Activated naive CD8-positive, alpha-beta T cell treated with anti-CD3 and anti-CD28 coated beads for 36 hours (primary cell): ENCODE data around the gene TP53I11. TPM values are rescaled to one million over a fixed set of nuclear protein-coding genes. Genes with fewer than 3 reads are reported as not detected.

ENCODE experiments used
- DNase-seq: peaks from one replicate; pipeline ENCODE4 v3.0.0; 2021
- H3K27ac Mint-ChIP-seq: one replicate; pipeline ENCODE4 v1.8.0; 2022; ENCODE audit warnings: mild to moderate bottlenecking, moderate library complexity, mixed read lengths
- H3K27me3 Mint-ChIP-seq: one replicate; pipeline ENCODE4 v1.8.0; 2022; ENCODE audit warnings: mild to moderate bottlenecking, mixed read lengths
- H3K36me3 Mint-ChIP-seq: one replicate; pipeline ENCODE4 v1.8.0; 2021; ENCODE audit warnings: mild to moderate bottlenecking, mixed read lengths
- H3K4me1 Mint-ChIP-seq: one replicate; pipeline ENCODE4 v1.8.0; 2021; ENCODE audit warnings: mixed read lengths
- H3K4me3 Mint-ChIP-seq: one replicate; pipeline ENCODE4 v1.8.0; 2022; ENCODE audit warnings: mild to moderate bottlenecking, moderate library complexity, mixed read lengths
- H3K9me3 Mint-ChIP-seq: one replicate; pipeline ENCODE4 v1.8.0; 2022; ENCODE audit warnings: mixed read lengths
- total RNA-seq, 2 experiments: library from RNA; stranded (reverse); gene quantifications; one replicate each; pipeline ENCODE4 v1.2.3, GENCODE V29; 2021

Gene TP53I11
- total RNA-seq, 2 experiments from 2014 or later, result 12.5 to 14.0 TPM

DNA sequence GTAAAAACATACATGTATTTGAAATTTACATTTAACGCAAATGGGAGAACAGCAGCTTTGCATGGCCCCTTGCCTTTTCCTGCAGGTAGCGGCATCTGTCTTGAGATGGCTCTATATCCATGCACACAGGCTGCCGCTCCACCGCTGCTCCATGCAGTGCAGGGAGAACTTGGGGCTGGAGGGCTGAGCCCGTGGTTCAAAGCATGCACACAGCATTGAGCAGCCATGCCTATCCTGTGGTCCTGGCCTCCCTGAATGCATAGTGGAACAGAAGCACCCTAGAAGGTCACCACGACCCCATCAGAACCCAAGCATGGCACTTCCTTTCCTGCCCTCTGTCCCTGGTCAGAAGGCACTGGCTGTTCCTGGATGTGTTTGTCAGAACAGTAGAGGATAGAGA is 35.0 kb upstream of the TP53I11 start:
- Mint-ChIP-seq H3K4me3 (no peak overlapping the region), H3K27ac (no peak overlapping the region), H3K36me3 (no peaks in the 10 kb centered on the region), H3K27me3 (no peaks in the 10 kb centered on the region), H3K9me3 (no peaks in the 10 kb centered on the region), H3K4me1 (peaks cover 3% of the 10 kb centered on the region)
- no peak for DNase-seq

DNA sequence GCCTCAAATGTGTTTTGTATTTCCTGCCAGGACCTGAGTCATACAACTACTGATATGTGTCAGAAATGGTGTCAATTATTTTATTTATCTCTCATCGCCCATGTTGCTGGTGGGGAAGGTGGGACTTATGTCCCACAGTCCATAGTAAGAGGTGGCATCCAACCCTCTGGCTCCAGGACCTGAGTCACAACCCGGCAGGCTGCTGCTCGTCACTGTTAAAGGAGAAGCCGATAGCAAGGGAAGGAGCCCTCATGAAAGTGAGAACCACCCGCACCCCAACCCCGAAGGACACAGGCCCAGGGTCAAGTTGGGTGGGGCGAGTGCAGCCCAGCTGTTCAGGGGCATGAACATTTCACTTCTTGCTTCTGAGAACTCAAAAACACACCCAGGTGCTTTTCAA is 33.1 kb upstream of the TP53I11 start:
- Mint-ChIP-seq H3K27ac (no peak overlapping the region), H3K36me3 (no peaks in the 10 kb centered on the region), H3K27me3 (no peaks in the 10 kb centered on the region), H3K4me3 (no peak overlapping the region), H3K9me3 (no peaks in the 10 kb centered on the region), H3K4me1 (peaks cover 7% of the 10 kb centered on the region)
- DNase-seq, result no peak

DNA sequence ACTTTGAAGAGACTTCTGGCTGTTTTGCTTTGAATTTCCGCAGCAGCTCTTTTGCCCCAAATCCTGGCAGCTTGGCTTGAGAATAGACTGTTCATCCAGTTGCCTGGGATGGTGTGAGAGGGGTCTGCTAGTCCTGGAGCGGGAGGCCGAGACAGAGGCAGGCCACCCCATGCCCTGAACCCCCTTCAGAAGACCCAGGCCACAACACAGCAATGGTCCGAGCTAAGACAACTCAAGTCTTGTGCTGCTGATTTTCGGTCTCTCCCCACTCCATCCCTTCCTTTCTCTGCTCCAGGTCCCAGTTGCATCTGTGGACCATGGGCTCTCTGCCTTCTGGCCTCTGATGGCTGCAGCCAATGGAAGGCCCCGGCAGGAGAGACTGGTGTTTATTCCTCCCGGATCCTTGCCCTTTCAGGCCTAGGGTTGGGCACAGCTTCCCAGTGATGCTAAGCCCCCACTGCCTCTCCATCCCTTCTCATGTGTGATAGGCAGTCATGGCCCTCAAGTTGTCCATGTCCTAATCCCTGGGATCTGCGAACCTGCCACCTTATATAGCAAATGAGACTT is 31.9 kb upstream of the TP53I11 start:
- Mint-ChIP-seq H3K9me3 (no peaks in the 10 kb centered on the region), H3K4me3 (no peak overlapping the region), H3K27ac (no peak overlapping the region), H3K36me3 (no peaks in the 10 kb centered on the region), H3K4me1 (peaks cover 9% of the 10 kb centered on the region), H3K27me3 (no peaks in the 10 kb centered on the region)
- no peak for DNase-seq

DNA sequence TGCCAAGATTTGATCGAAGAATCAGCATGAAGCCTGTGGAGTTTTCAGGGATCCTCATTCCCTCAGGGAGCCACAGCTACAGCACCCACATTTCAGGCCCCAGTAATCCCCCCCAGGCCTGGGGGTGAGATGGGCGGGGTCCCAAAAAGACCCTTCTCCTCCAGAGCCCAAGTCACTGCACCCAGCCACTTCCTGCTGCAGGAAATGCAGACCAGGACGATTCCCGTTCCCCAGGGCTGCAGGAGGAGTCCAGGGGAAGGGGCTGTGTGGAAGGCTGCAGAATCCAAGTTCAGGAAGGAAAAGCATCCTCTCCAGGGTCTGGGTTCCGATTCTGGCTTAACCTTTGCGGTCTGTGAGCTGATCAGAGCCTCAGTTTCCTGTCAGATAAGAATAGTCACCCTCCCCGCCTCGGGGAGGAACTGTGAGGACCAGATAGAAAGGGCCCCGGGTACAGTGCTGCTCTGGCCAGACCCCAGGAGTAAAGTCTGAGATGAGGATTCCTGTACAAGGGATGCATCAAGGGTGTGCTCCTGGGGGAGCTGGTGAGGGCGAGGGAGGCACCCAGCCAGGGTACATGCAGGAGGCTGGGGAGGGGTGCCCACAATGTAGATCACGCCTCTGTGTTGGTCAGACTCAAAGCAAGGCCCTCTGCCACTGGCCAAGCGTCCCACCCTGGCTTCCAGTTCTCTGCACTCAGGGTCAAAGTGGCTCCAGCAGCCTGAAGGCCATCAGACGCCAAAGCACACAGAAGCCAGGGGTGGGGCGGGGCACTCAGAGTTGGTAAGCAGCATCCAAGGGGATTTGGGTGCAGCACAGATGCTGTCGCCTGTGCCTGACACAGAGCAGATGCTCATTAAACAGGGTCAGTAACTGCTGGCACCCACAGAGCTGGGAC is 30.1 kb upstream of the TP53I11 start:
- Mint-ChIP-seq H3K9me3 (no peaks in the 10 kb centered on the region), H3K27ac (no peak overlapping the region), H3K27me3 (no peaks in the 10 kb centered on the region), H3K36me3 (no peaks in the 10 kb centered on the region), H3K4me3 (no peak overlapping the region), H3K4me1 (peaks cover 8% of the 10 kb centered on the region)
- no peak for DNase-seq

DNA sequence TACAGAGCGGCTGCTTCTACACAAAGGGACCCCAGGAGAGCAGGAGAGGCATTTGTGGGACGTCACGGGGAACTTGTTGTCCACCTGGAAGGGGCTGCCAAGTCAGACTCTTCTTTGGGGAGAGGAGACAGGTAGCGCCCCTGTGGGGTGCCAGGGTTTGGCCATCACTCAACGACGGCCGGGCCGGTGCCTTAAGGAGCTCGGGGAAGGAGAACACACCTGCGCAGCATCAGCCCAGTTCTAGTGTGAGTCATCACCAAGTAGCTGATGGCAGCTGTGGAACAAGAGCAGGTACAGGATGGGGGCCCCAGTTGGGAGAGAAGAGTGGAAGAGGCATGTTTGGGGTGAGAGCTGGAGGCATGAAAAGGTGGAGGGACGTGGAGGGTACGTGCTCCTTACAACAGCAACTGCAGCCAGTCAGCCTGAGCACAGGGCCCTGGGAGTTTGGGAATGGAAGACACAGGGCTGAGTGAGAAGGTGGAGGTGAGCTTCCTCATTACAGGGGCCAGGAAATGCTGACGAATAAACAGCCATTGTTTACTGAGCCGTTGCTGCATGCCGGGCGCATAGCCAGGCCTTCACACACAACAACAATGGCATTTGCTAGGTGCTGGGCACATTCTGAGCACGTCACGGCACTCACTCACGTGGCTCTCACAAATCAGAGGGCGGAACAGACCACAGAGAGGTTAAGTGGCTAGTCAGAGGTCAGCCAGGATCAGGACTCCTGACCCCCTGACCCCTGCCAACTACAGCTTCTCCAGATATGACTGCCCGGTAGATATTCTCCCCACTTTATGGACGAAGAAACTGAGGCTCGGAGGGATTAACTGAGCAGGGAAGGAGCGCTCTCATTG is 29.1 kb upstream of the TP53I11 start:
- Mint-ChIP-seq H3K9me3 (no peaks in the 10 kb centered on the region), H3K27me3 (no peaks in the 10 kb centered on the region), H3K4me3 (no peak overlapping the region), H3K36me3 (no peaks in the 10 kb centered on the region), H3K4me1 (peaks cover 8% of the 10 kb centered on the region), H3K27ac (no peak overlapping the region)
- no peak for DNase-seq

DNA sequence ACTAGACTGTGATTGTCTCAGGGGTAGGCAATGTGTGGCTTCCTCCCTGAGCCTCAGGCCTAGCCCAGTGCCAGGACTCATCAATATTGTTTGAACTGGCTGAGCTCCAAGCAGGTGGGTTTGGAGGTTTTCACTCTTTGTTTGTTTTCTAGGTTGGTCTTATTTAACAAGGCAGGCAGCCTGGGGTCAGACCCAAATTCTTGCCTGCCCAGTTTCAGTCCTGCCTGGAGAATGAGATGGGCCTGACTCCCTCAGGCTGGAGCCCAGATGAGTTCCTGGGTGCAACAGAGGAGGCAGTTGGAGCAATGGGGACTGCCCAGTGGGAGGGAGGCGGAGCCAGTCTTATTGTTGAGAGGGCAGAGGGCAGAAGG is 28.3 kb upstream of the TP53I11 start:
- H3K27me3 Mint-ChIP-seq, result no peaks in the 10 kb centered on the region
- DNase-seq, result no peak
- no peak overlapping the region for H3K27ac Mint-ChIP-seq
- no peak overlapping the region for H3K4me3 Mint-ChIP-seq
- peaks cover 8% of the 10 kb centered on the region for H3K4me1 Mint-ChIP-seq
- H3K36me3 Mint-ChIP-seq, result no peaks in the 10 kb centered on the region
- no peaks in the 10 kb centered on the region for H3K9me3 Mint-ChIP-seq

DNA sequence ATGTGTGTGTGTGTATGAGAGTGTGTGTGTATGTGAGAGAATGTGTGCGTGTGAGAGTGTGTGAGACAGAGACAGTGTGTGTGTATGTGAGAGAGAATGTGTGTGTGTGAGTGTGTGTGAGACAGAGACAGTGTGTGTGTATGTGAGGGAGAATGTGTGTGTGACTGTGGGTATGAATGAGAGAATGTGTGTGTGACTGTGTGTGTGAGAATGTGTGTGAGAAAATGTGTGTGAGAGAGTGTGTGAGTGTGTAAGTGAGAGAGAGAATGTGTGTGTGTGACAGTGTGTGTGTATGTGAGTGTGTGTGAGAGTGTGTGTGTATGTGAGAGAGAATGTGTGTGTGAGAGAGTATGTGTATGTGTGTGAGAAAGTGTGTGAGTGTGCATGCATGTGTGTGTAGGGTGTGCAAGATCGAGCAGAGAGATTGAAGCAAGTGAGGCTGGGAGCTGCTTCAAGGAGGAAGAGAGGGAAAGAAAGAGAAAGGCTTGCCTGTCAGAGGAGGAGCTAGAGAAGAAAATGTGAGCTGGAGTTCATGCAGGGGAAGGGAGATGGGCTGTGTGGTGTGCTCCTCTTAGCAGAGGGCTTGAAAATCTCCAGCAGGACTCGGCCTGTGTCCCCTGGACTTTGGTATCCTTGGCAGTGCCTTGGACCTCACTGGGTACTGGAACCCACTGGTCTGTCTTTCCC is 27.7 kb upstream of the TP53I11 start:
- peaks cover 8% of the 10 kb centered on the region for H3K4me1 Mint-ChIP-seq
- H3K9me3 Mint-ChIP-seq, result no peaks in the 10 kb centered on the region
- H3K36me3 Mint-ChIP-seq, result no peaks in the 10 kb centered on the region
- H3K27me3 Mint-ChIP-seq, result no peaks in the 10 kb centered on the region
- H3K27ac Mint-ChIP-seq, result no peak overlapping the region
- no peak for DNase-seq
- H3K4me3 Mint-ChIP-seq, result no peak overlapping the region

DNA sequence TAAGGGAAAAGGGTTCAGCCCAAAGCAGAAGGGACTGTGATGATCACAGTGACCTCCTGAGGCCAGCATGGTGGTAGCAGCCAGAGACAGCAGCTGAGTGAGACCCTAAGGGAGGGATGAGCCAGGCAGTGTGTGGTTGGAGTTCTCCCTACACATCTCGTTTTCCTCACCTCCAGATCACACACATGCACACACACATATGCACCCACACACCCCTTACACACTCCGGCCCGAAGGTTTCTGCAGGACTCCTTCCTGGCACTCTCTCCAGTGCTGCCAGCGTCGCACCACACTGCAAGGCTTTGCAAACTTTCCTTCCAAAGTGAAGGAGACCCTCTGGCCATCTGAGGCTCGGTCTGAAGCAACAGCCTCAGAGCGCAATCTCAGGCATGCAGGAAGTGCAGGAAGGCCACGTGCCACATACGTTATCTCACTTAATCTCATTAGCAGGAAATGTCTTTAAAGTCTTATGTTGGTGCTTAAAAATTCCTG is 26.9 kb upstream of the TP53I11 start:
- no peak overlapping the region for H3K27ac Mint-ChIP-seq
- H3K9me3 Mint-ChIP-seq, result no peaks in the 10 kb centered on the region
- peaks cover 8% of the 10 kb centered on the region for H3K4me1 Mint-ChIP-seq
- no peak overlapping the region for H3K4me3 Mint-ChIP-seq
- DNase-seq, result no peak
- H3K36me3 Mint-ChIP-seq, result no peaks in the 10 kb centered on the region
- no peaks in the 10 kb centered on the region for H3K27me3 Mint-ChIP-seq

DNA sequence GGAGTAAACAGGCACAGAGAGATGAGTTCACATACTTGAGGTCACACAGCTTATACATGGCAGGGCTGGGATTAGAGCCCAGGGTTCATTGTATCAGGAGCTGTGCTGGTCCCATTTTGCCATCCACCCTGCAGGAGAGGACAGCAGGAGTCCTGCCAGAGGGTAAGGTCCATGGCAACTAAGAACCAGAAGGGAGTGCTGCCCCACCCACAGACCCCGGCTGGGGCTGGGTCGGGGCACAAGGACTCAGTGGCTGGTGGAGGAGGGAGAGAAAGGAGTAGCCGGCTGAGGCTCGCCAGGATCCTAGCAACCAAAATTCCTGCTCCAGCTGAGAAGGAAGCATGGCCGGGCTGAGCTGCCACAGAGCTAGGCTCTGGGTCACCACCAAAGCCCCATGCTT is 25.9 kb upstream of the TP53I11 start:
- H3K36me3 Mint-ChIP-seq, result no peaks in the 10 kb centered on the region
- H3K27ac Mint-ChIP-seq, result no peak overlapping the region
- peaks cover 8% of the 10 kb centered on the region for H3K4me1 Mint-ChIP-seq
- H3K4me3 Mint-ChIP-seq, result no peak overlapping the region
- H3K9me3 Mint-ChIP-seq, result no peaks in the 10 kb centered on the region
- H3K27me3 Mint-ChIP-seq, result no peaks in the 10 kb centered on the region
- DNase-seq, result no peak

DNA sequence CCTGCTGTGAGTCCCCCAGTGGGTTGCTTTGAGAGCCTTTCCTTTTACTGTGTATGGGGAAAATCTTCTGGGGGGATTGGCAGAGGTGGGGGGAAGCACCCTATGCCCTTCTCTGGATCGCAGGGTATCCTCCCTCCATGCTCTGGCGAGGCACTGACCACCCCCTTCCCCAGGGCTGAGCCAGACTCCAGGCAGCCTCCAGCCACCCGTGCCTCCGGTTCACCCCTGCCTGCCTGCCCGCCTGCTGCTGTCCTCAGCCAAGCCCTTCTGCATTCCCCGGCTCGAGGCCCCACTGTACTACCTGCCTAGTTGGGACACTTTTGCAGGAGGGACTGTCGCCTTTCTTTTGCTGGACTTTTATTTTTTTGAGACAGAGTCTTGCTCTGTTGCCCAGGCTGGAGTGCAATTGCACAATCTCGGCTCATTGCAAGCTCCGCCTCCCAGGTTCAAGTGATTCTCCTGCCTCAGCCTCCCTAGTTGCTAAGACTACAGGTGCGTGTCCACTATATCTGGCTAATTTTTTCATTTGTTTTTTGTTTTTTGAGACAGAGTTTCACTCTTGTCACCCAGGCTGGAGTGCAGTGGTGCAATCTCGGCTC is 23.8 kb upstream of the TP53I11 start:
- no peaks in the 10 kb centered on the region for H3K9me3 Mint-ChIP-seq
- no peaks in the 10 kb centered on the region for H3K27me3 Mint-ChIP-seq
- no peak overlapping the region for H3K4me3 Mint-ChIP-seq
- H3K36me3 Mint-ChIP-seq, result no peaks in the 10 kb centered on the region
- H3K4me1 Mint-ChIP-seq, result peaks cover 4% of the 10 kb centered on the region
- no peak for DNase-seq
- no peak overlapping the region for H3K27ac Mint-ChIP-seq

DNA sequence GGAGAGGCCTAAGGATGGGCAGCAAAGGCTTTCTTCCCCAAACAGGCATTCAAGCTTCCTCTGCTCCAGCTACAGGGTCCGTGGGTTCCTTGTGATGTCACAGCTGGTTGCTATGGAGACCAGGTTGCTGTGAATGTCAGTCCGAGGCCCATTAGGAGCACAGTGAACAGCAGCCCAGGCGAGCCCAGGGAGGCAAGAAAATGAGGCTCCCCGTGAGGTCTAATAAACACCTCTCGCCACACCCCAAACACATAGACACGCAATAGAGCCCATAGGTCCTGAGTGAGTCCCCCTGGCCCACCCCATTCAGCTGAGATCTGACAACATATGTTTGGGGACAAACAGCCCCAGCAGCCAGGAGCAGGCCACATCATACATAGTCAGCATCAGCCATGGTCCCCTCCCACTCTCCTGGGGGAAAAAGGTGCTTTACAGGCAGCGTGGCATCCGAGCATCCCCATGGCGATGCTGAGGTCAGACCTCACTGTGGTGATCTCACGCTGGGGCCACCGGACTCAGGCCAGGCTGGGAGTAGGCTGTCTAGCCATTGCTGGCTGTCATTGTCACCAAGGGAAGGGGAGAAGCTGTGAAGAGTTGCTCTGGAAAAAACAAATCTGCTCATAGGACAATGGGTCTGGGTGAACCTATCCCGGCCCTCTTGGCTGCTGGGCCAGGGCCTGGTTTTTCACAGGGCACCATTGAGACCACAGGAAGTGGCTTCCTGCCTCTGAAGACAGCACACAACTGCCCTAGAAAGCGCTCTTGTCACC is 23.1 kb upstream of the TP53I11 start:
- no peak for DNase-seq
- Mint-ChIP-seq H3K36me3 (no peaks in the 10 kb centered on the region), H3K9me3 (no peaks in the 10 kb centered on the region), H3K27ac (no peak overlapping the region), H3K4me3 (no peak overlapping the region), H3K27me3 (no peaks in the 10 kb centered on the region), H3K4me1 (peaks cover 4% of the 10 kb centered on the region)

DNA sequence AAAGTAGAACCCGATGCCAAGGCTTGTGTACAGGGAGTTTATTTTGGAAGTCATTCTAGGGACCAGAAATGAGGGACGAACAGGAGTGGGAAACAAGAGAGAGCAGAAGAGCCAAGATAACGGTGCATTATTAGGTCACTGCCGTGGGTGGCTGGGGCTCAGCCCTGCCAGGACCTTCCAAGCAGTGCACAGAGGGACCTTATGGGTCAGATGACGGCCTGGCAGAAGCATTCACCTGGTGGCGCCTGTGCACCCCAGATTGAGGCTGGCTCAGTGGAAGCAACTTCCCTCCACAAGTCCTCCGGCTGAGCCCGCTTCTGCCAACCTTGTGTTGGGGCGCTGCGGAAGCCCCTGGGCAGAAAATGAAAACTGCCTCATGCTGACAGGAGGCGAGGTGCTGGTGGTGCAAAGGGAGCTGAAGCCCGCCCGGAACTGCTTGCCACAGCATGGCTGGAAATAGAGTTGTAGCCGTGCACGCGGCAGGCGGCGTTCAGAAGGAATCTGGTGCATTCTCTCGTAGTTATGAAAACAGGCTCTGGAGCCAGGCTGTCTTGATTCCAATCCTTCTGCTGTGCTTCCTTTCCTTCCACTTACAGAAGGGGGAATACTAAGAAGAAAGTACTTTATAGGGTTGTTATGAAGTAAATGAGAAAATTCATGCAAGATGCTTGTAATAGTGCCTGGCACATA is 22.2 kb upstream of the TP53I11 start:
- Mint-ChIP-seq H3K36me3 (no peaks in the 10 kb centered on the region), H3K27me3 (no peaks in the 10 kb centered on the region), H3K4me1 (peaks cover 4% of the 10 kb centered on the region), H3K9me3 (no peaks in the 10 kb centered on the region), H3K4me3 (no peak overlapping the region), H3K27ac (no peak overlapping the region)
- no peak for DNase-seq

DNA sequence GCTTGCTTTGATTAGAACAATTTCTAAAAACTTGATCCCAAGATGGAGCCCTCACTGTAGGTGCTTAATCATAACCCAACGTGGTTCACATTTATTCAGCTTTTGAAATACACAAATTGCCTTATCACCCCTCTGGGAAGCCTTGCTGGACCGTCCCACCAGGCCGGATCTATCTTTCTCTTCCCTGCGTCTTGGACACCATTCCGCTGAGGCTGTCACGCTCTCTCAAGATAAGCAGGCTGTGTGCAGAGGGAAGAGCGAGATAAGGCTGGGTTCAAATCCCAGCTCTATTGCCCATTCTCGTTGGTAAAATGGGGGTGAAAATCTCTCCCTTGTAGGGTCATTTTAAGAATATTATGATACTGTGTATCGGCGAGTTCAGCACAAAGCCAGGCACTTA is 20.5 kb upstream of the TP53I11 start:
- no peak overlapping the region for H3K27ac Mint-ChIP-seq
- DNase-seq, result no peak
- H3K4me1 Mint-ChIP-seq, result no peaks in the 10 kb centered on the region

More for the DNA sequence above, 20.5 kb upstream of the TP53I11 start:
- Mint-ChIP-seq H3K4me3 (no peak overlapping the region), H3K36me3 (no peaks in the 10 kb centered on the region), H3K9me3 (no peaks in the 10 kb centered on the region), H3K27me3 (no peaks in the 10 kb centered on the region)
